ENCODE results near the gene MARCHF11.

The MARCHF11 gene

GRCh38 chr5:16147179-16147900 lies 32.3 kb downstream of the MARCHF11 start:
- H3K9me3 ChIP-seq (ENCODE audit: severe bottlenecking): no peaks in the 10 kb centered on the region
- TF ChIP-seq CTCF (IDR thresholded peaks at IDR 0.05; ENCODE audit: poor library complexity, severe bottlenecking): no peak
- no peak for DNase-seq (ENCODE audit: low spot score)
- no peaks in the 10 kb centered on the region for H3K36me3 ChIP-seq (ENCODE audit: low read depth)
- no peak overlapping the region for H3K27ac ChIP-seq (ENCODE audit: poor library complexity, severe bottlenecking)
- no peaks in the 10 kb centered on the region for H3K4me1 ChIP-seq (ENCODE audit: insufficient read depth, poor library complexity, severe bottlenecking)
- H3K4me3 ChIP-seq (ENCODE audit: severe bottlenecking): no peak overlapping the region
- ATAC-seq (ENCODE audit: low read depth): no peak
- H3K27me3 ChIP-seq (ENCODE audit: insufficient read depth, poor library complexity, severe bottlenecking): no peaks in the 10 kb centered on the region

GRCh38 chr5:16144416-16144815 lies 35.2 kb downstream of the MARCHF11 start:
- Histone ChIP-seq H3K4me1 (ENCODE audit: insufficient read depth, poor library complexity, severe bottlenecking) (no peaks in the 10 kb centered on the region), H3K9me3 (ENCODE audit: severe bottlenecking) (no peaks in the 10 kb centered on the region), H3K4me3 (ENCODE audit: severe bottlenecking) (no peak overlapping the region), H3K27ac (ENCODE audit: poor library complexity, severe bottlenecking) (no peak overlapping the region), H3K27me3 (ENCODE audit: insufficient read depth, poor library complexity, severe bottlenecking) (no peaks in the 10 kb centered on the region), H3K36me3 (ENCODE audit: low read depth) (no peaks in the 10 kb centered on the region)
- DNase-seq (ENCODE audit: low spot score): no peak
- no peak for ATAC-seq (ENCODE audit: low read depth)
- TF ChIP-seq CTCF (IDR thresholded peaks at IDR 0.05; ENCODE audit: poor library complexity, severe bottlenecking): no peak

DNA sequence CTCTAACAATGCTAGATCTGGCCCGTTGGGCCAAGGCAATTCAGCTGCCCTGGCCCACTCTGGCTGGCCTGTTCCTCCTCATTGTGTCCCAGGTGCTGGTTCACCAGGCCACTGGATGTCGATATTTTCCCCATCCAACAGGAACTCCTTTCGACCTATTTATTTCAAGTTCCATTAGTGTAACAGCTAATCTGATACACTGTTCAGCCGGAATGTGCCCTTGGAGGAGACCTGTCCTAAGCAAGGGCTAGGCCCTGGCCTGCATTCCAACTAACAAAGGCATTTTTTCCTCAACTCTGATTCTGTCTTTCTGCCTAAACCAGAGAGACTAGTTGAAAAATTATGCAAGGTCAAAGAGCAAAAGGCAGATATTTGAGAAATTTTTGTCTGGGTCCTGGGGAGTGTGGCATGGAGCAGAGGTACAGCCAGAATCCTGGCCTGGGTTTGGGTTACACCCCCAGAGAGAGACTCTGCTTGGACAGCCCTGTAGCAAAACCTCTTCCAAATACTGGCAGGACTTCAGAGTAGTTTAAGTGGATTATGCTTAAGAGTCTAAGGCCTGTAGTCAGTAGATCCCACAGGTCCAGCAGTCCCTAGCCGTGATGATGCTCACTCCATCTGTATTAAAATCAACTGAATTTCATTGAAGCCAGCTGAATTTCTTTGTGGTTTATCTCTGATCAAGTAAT lies 36.1 kb downstream of the MARCHF11 start:
- DNase-seq (ENCODE audit: low spot score) (no peak), ATAC-seq (ENCODE audit: low read depth) (no peak)
- TF ChIP-seq CTCF (IDR thresholded peaks at IDR 0.05; ENCODE audit: poor library complexity, severe bottlenecking): no peak
- Histone ChIP-seq H3K4me1 (ENCODE audit: insufficient read depth, poor library complexity, severe bottlenecking) (no peaks in the 10 kb centered on the region), H3K9me3 (ENCODE audit: severe bottlenecking) (no peaks in the 10 kb centered on the region), H3K4me3 (ENCODE audit: severe bottlenecking) (no peak overlapping the region), H3K27ac (ENCODE audit: poor library complexity, severe bottlenecking) (no peak overlapping the region), H3K27me3 (ENCODE audit: insufficient read depth, poor library complexity, severe bottlenecking) (no peaks in the 10 kb centered on the region), H3K36me3 (ENCODE audit: low read depth) (no peaks in the 10 kb centered on the region)

DNA sequence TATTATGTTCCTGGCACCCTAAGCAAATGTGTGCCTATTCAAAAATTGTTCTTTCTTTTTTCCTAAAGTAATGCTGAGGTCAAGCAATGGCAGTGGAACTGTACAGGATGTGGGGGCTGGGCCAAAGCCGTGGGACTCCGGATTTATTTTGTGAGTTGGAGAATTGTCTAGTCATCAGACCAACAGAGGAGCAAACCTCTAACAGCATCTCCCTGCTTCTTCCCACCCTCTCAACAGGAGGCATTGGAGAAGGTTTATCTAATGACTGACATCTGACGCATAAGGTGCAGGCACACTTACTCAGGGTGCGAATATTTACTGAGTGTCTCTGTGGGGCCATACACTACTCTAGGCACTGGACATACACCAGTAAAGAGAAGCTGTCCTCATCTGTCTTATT lies 38.6 kb downstream of the MARCHF11 start:
- Histone ChIP-seq H3K9me3 (ENCODE audit: severe bottlenecking) (no peaks in the 10 kb centered on the region), H3K27me3 (ENCODE audit: insufficient read depth, poor library complexity, severe bottlenecking) (no peaks in the 10 kb centered on the region), H3K36me3 (ENCODE audit: low read depth) (no peaks in the 10 kb centered on the region), H3K4me3 (ENCODE audit: severe bottlenecking) (no peak overlapping the region), H3K27ac (ENCODE audit: poor library complexity, severe bottlenecking) (no peak overlapping the region), H3K4me1 (ENCODE audit: insufficient read depth, poor library complexity, severe bottlenecking) (no peaks in the 10 kb centered on the region)
- ATAC-seq (ENCODE audit: low read depth): no peak
- DNase-seq (ENCODE audit: low spot score): no peak
- no peak for TF ChIP-seq CTCF (IDR thresholded peaks at IDR 0.05; ENCODE audit: poor library complexity, severe bottlenecking)

DNA sequence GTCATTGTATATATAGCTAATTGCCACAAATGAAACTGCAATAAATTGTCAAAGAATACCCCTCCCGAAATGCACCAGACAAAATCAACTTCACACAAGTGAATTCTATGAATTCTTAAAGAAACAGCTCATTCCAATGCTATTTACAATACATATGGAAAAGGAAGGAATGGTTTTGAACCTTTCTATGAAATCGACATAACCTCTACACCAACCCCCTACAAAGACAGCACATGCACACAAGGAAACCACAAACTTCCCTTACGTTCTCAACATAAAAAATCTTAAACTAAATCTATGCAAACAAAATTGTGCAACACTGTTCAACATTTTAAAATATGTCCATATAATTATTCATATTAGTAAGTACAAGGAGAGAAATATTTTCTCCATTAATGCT lies 39.2 kb downstream of the MARCHF11 start:
- no peak overlapping the region for H3K27ac ChIP-seq (ENCODE audit: poor library complexity, severe bottlenecking)
- no peaks in the 10 kb centered on the region for H3K27me3 ChIP-seq (ENCODE audit: insufficient read depth, poor library complexity, severe bottlenecking)
- no peaks in the 10 kb centered on the region for H3K4me1 ChIP-seq (ENCODE audit: insufficient read depth, poor library complexity, severe bottlenecking)
- ATAC-seq (ENCODE audit: low read depth) (no peak), DNase-seq (ENCODE audit: low spot score) (no peak)
- no peaks in the 10 kb centered on the region for H3K9me3 ChIP-seq (ENCODE audit: severe bottlenecking)
- no peaks in the 10 kb centered on the region for H3K36me3 ChIP-seq (ENCODE audit: low read depth)
- TF ChIP-seq CTCF (IDR thresholded peaks at IDR 0.05; ENCODE audit: poor library complexity, severe bottlenecking): no peak
- H3K4me3 ChIP-seq (ENCODE audit: severe bottlenecking): no peak overlapping the region
